HG02840 (cell line): ENCODE data around the gene KPNB1.
A peak's percentile ranks its signal among the peaks of the same experiment; 100 is the strongest.

Experiments
- ATAC-seq: cut with Tn5 transposase; IDR thresholded peaks from one replicate; pipeline ENCODE4 v1.9.1; 2021; ENCODE audit warnings: mild to moderate bottlenecking, moderate library complexity, moderate number of reproducible peaks; ENCODE audit not compliant: unreplicated experiment, low FRiP score

KPNB1 gene

DNA sequence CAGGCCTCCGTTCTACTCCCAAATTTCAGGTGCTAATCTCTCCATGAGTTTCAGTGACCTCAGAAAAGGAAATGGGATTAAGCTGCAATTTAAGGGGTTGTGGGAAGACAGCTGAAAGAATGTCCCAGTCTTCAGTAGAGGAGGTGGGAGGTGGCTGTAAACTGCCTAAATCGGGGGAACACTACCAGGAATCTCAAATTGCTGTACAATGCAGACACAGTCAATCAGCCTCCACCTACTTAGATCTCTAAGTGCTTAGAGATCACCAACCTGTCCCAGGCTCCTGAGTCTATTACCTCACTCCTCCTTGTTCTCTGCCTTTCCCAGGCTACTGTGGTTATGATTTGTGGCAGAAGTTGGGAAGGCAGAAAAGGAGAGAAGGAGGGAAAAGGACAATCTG lies 75.0 kb downstream of the KPNB1 start:
- no peak for ATAC-seq

DNA sequence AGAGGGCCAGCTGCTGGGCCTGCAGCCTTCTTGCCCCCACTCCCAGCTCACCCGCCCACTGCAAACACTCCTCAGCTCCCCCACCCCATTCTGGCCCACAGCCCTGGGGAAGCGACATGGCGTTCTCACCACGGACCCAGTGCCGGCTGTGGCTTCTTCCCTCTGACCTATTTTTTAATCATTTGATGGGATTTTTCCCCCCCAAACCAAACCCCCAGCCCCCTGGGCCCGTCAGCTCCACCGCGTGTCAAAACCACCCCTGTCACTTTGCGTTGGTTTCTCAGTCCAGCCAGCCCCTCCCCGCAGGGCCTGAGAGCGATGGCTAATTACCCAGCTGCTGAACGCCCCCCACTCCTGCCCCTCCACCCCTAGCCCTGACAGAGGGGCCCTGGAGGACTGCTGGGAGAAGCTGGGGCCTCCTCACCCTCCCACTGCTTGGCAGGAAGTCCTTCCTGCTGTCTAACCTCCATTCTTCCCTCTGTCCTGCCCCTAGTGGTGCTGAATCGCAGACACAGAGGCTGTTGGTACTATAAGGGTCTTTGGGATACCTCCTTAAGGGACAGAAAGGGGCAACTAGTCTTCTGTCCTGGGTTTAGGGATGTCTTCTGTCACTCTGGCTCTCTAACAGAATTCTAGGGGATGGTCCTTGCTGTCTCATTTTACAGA lies 75.9 kb downstream of the KPNB1 start:
- no peak for ATAC-seq

DNA sequence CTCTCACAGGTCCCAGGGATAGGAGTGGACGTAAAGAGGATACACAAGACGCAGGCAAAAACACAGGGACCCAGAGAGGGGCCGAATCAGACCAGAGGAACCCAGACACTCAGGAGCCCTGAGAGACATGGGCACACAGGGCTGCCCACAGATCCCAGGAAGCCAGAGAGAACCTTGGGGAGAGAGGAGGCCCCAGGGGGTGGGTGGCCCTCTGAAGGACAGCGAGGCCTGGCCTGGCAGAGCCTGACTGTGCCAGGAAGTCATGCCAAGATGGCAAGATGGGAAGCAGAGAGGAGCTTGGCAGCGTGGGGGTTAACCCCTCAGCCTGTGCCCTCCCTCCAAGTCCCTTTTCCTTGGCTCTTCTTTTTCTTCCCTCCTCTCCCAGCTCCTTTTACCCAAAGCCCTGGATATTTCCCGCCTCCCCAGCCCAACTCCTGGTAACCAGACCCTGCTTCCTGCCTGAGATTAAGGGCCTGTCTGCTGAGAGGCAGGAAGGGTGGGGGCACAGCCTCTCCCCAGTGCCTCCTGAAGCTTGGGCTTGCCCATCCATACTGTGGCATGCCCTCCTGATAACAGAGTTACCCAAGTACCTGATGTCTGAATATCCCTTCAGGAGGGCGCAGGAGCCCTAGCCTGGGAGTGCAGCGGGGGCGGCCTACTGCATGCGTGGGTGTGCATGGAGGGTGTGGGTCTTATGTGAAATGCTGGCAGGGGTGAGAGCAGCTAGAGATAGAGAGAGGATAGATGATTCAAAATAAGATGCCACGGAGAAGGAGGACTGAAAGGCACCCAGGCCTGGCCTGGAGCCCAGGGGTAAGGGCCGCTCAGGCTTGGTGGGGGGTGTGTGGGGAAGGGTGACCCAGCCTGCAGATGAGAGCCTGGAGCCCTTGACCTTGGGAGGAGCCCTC lies 77.3 kb downstream of the KPNB1 start:
- no peak for ATAC-seq

DNA sequence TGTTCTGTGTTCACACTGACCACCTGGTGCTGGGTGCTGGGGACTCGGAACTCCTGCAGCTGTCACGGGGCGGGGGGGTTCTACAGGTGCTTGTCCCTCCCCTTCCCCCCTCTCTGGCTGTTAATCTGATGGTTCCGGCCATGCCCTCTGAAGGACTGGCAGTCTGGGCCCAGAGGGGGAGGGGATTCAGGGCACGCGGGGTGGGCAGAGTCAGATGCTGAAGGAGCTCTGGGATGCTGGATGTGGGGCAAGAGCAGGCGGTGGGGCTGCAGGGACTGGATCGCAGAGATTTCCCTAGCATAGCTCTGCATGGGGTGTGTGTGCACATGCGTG lies 78.0 kb downstream of the KPNB1 start:
- no peak for ATAC-seq

DNA sequence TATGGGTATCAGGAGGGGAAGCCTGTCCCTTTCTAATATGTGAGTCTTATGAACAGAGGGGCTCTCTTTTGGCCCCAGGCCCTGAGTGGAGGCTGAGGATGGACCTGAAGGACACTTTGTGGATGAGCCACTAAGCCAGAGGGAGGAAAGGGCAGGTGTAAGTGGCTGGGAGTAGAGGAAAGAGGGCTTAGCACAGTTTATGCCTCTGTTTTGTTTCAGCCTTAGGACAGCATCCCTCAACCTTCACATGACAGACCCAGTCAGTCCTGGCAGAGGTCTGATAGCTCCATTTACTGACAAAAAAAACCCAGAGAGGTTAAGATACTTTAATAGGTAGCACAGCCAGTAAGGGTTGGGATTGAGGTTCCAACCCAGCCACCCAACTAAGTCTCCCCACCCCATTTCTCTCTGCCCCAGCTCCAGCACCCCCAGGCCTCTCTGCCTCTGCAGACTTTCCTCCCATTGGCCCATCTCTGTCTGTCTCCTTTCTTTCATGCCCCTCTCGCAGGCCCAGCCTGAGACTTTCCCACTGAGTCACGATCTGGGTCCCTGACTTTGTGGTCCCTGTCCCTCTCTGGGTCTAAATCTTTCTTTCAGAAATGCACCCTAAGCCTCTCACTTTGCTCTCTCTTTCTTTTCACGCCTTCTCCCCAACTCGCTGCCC lies 78.6 kb downstream of the KPNB1 start:
- ATAC-seq, result no peak

DNA sequence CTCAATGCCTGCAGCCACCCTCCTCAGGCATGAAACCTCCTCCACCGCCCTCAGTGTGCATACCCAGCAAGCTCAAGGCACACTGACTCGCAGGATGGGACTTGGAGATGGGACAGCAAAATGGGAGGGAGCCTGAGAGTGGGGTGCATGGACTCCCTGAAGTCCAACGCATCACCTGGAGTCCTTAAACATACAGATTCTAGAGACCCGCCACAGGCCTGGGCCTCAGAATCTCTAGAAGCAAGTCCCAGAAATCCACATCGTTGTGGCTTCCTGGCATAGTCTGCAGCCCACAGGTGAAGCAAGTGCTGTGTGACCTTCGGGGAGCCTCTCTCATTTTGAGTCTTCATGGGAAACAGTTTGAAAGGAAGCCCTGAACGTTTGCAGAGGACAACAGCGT lies 79.8 kb downstream of the KPNB1 start:
- ATAC-seq, result no peak

DNA sequence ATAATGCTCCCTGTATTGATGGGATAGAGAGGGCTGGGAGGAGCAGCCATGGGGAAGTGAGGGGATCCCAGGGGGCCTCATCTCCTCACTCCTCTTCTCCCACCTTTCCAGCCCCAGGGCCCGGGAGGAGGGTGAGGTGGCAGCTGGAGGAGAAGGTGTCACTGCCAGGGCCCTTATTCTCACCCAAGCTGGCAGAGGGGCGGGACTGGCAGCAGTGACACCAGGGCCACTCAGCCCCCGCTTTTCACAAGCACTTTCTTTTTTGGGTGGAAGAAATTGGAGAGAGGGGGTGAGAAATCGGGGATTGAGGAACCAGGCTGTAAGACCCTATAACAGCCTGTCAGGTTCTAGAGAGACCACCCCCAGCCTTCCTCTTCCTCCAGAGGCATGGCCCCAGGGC lies 81.0 kb downstream of the KPNB1 start:
- no peak for ATAC-seq

DNA sequence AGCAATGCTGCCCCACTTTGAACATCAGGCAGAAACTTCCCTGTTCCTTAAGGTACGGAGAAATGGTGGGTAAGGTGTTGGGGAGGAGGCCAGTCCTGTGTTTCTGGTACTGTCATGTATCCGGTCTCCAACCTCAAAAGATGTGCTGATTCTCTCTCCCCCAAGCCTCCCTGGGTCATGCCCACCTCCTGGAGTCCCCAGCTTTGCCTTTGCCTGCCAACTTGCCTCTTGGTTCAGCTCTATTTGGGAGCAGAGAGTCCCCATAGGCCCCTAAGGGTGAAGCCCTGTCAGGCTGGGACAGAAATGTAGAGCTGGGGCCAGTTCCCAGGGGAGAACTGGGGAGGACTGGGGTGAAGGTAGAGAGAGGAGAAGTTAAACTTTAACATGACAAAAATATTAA lies 81.7 kb downstream of the KPNB1 start:
- ATAC-seq, result no peak

DNA sequence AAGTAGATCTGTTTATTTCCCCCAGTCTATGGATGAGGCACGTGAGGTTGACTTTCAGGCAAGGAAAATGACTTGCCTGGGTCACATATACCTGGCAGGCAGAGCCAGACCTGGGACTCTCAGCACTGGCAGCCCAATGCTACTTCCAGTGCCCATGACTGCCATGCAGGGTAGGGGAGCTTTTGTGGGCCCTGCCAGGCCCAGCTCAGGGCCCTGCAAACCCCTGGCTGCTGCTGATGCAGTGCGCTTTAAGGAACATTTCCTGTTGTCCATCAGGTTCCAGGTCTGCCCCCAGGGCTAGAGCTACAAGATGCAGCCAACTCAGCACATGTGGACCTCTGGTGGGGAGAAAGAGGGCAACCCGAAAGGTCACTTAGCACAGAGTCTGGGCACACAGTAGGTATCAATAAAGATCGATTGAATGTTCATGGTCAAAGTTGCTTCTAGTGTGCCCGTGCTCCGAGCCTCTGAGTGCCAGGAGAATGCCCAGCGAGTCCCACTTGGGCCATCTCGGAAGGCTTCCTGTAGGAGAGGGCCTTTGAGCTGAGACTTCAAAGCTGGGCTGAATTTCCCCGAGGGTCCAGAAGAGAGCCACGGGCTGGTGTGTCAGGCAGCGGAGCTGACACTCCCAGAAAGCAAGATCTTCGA lies 82.8 kb downstream of the KPNB1 start:
- ATAC-seq, result no peak

DNA sequence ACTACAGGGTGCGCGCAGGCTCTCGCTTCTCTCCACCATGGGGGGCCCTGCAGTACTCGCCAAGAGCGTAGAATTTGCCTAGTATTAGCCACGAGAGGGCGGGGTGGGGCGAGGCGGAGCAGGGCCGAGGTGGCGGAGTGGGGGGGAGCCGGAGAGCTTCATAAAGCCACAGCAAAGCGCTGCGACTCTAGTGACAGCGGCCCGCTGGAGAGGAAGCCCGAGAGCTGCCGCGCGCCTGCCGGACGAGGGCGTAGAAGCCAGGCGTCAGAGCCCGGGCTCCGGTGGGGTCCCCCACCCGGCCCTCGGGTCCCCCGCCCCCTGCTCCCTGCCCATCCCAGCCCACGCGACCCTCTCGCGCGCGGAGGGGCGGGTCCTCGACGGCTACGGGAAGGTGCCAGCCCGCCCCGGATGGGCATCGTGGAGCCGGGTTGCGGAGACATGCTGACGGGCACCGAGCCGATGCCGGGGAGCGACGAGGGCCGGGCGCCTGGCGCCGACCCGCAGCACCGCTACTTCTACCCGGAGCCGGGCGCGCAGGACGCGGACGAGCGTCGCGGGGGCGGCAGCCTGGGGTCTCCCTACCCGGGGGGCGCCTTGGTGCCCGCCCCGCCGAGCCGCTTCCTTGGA lies 83.4 kb downstream of the KPNB1 start, which contains the start of gene TBX21:
TBX21 (plus strand) TSS at position 190 of the 627 bp plus-strand sequence; CDS start at position 409, 219 bp downstream.
- ATAC-seq, result peak; percentile 48

DNA sequence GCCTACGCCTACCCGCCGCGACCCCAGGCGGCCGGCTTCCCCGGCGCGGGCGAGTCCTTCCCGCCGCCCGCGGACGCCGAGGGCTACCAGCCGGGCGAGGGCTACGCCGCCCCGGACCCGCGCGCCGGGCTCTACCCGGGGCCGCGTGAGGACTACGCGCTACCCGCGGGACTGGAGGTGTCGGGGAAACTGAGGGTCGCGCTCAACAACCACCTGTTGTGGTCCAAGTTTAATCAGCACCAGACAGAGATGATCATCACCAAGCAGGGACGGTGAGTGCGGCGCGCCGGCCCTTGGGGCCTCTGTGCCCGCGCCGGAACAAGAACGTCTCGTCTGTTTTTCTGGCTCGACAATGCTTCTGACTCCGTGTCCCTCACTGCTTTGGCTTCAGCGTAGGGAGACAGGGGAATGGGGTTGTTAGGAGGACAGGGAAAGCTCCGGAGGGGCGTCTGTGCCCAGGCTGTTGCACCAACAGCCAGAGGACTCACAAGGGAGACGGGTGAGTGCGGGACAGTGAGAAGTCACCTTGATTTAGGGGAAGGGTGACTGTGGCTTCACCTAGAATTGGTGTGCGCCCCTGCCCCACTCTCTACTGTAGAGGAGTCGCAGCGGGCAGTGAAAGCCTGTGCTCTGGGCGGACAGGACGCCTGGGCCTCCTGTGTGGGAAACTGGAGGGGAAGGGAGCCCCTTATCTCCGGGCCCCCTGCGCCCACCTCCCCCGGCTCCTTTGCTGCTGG lies 84.1 kb downstream of the KPNB1 start:
- peak; percentile 1 for ATAC-seq

DNA sequence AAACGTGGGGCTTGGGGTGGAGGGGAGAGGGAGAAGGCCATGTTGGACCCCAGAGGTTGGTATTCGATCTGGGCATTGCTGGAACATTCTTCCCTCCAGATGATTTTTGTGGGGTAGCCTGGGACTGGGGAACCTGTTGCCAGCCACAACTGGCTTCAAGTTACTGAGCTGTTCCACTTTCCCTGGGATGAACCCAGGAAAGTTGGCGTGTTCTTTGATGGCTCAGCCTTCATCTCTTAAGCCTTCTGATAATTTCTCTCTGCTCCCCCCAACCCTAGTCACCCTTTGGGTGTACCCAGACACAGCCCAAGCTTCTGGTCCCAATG lies 85.4 kb downstream of the KPNB1 start:
- ATAC-seq, result no peak
